HG03280 (cell line): Measurements from ENCODE around the gene GBF1.

ENCODE experiments used
- ATAC-seq: cut with Tn5 transposase; IDR thresholded peaks from one replicate; pipeline ENCODE4 v1.9.1; 2021; ENCODE audit warnings: mild to moderate bottlenecking, moderate library complexity; ENCODE audit not compliant: unreplicated experiment

Gene GBF1

GRCh38 chr10:102342458-102342857 is 97.1 kb downstream of the GBF1 start:
- ATAC-seq = no peak

- ATAC-seq = no peak
Observed at GRCh38 chr10:102342958-102343357, 97.6 kb downstream of the GBF1 start.

- no peak for ATAC-seq
Observed at GRCh38 chr10:102344067-102344466, 98.7 kb downstream of the GBF1 start.

GRCh38 chr10:102347236-102347828 is 102.0 kb downstream of the GBF1 start:
- no peak for ATAC-seq

GRCh38 chr10:102352066-102352715 is 106.9 kb downstream of the GBF1 start:
- no peak for ATAC-seq

- no peak for ATAC-seq
Observed at GRCh38 chr10:102354451-102354850, 109.1 kb downstream of the GBF1 start.

- ATAC-seq = no peak
Observed at GRCh38 chr10:102358712-102359382, 113.5 kb downstream of the GBF1 start.

- no peak for ATAC-seq
Observed at GRCh38 chr10:102367441-102367840, 122.1 kb downstream of the GBF1 start.

- no peak for ATAC-seq
Observed at GRCh38 chr10:102368077-102368476, 122.7 kb downstream of the GBF1 start.

GRCh38 chr10:102371295-102371694 is 126.0 kb downstream of the GBF1 start:
- ATAC-seq = no peak

- ATAC-seq = no peak
Observed at GRCh38 chr10:102375250-102375649, 129.9 kb downstream of the GBF1 start.

GRCh38 chr10:102375867-102376266 is 130.5 kb downstream of the GBF1 start:
- no peak for ATAC-seq

- no peak for ATAC-seq
Observed at GRCh38 chr10:102376901-102377300, 131.6 kb downstream of the GBF1 start.

- no peak for ATAC-seq
Observed at GRCh38 chr10:102379383-102379782, 134.1 kb downstream of the GBF1 start.

- no peak for ATAC-seq
Observed at GRCh38 chr10:102381983-102382382, 136.7 kb downstream of the GBF1 start.

- no peak for ATAC-seq
Observed at GRCh38 chr10:102382871-102383270, 137.5 kb downstream of the GBF1 start.

- no peak for ATAC-seq
Observed at GRCh38 chr10:102384053-102384452, 138.7 kb downstream of the GBF1 start.

GRCh38 chr10:102384606-102385429 is 139.5 kb downstream of the GBF1 start:
- no peak for ATAC-seq

- ATAC-seq = no peak
Observed at GRCh38 chr10:102389894-102390293, 144.6 kb downstream of the GBF1 start.

- ATAC-seq = no peak
Observed at GRCh38 chr10:102392306-102392705, 147.0 kb downstream of the GBF1 start.

GRCh38 chr10:102393411-102394078 is 148.2 kb downstream of the GBF1 start:
- no peak for ATAC-seq
